ENCODE measurements around the gene ZFP42. TPM values are rescaled to one million over a fixed set of nuclear protein-coding genes. Genes with fewer than 3 reads are reported as not detected.

The ZFP42 gene
- total RNA-seq, 1 donor from 2014 or later: 0.50 TPM

GRCh38 chr4:188031751-188032150, 36.2 kb downstream of the ZFP42 start:
- no peak for TF ChIP-seq CTCF (IDR thresholded peaks at IDR 0.05)
- Mint-ChIP-seq H3K27ac (ENCODE audit: unreplicated experiment) (no peak overlapping the region), H3K4me3 (ENCODE audit: unreplicated experiment) (no peak overlapping the region), H3K36me3 (ENCODE audit: low read depth) (no peaks in the 10 kb centered on the region), H3K27me3 (ENCODE audit: low read depth) (no peaks in the 10 kb centered on the region), H3K9me3 (ENCODE audit: low read depth) (no peaks in the 10 kb centered on the region), H3K4me1 (ENCODE audit: low read depth) (no peaks in the 10 kb centered on the region)
- DNase-seq (ENCODE audit: low spot score): no peak

GRCh38 chr4:188032170-188032569, 36.6 kb downstream of the ZFP42 start:
- TF ChIP-seq CTCF (IDR thresholded peaks at IDR 0.05): no peak
- Mint-ChIP-seq H3K9me3 (ENCODE audit: low read depth) (no peaks in the 10 kb centered on the region), H3K36me3 (ENCODE audit: low read depth) (no peaks in the 10 kb centered on the region), H3K27ac (ENCODE audit: unreplicated experiment) (no peak overlapping the region), H3K4me3 (ENCODE audit: unreplicated experiment) (no peak overlapping the region), H3K4me1 (ENCODE audit: low read depth) (no peaks in the 10 kb centered on the region), H3K27me3 (ENCODE audit: low read depth) (no peaks in the 10 kb centered on the region)
- DNase-seq (ENCODE audit: low spot score): no peak

- no peak for DNase-seq (ENCODE audit: low spot score)
- no peaks in the 10 kb centered on the region for H3K27me3 Mint-ChIP-seq (ENCODE audit: low read depth)
- H3K9me3 Mint-ChIP-seq (ENCODE audit: low read depth): no peaks in the 10 kb centered on the region
- no peak for TF ChIP-seq CTCF (IDR thresholded peaks at IDR 0.05)
- no peaks in the 10 kb centered on the region for H3K4me1 Mint-ChIP-seq (ENCODE audit: low read depth)
- no peaks in the 10 kb centered on the region for H3K36me3 Mint-ChIP-seq (ENCODE audit: low read depth)
- H3K27ac Mint-ChIP-seq (ENCODE audit: unreplicated experiment): no peak overlapping the region
- H3K4me3 Mint-ChIP-seq (ENCODE audit: unreplicated experiment): no peak overlapping the region
Observed at GRCh38 chr4:188032583-188032982, 37.0 kb downstream of the ZFP42 start.

- Mint-ChIP-seq H3K4me3 (ENCODE audit: unreplicated experiment) (no peak overlapping the region), H3K4me1 (ENCODE audit: low read depth) (peaks cover 5% of the 10 kb centered on the region), H3K27me3 (ENCODE audit: low read depth) (no peaks in the 10 kb centered on the region), H3K9me3 (ENCODE audit: low read depth) (no peaks in the 10 kb centered on the region), H3K27ac (ENCODE audit: unreplicated experiment) (no peak overlapping the region), H3K36me3 (ENCODE audit: low read depth) (no peaks in the 10 kb centered on the region)
- no peak for TF ChIP-seq CTCF (IDR thresholded peaks at IDR 0.05)
- DNase-seq (ENCODE audit: low spot score): no peak
Observed at GRCh38 chr4:188037003-188037713, 41.6 kb downstream of the ZFP42 start.

- no peak for DNase-seq (ENCODE audit: low spot score)
- H3K4me3 Mint-ChIP-seq (ENCODE audit: unreplicated experiment): no peak overlapping the region
- H3K36me3 Mint-ChIP-seq (ENCODE audit: low read depth): no peaks in the 10 kb centered on the region
- H3K4me1 Mint-ChIP-seq (ENCODE audit: low read depth): peaks cover 5% of the 10 kb centered on the region
- H3K9me3 Mint-ChIP-seq (ENCODE audit: low read depth): no peaks in the 10 kb centered on the region
- no peak for TF ChIP-seq CTCF (IDR thresholded peaks at IDR 0.05)
- no peak overlapping the region for H3K27ac Mint-ChIP-seq (ENCODE audit: unreplicated experiment)
- no peaks in the 10 kb centered on the region for H3K27me3 Mint-ChIP-seq (ENCODE audit: low read depth)
Observed at GRCh38 chr4:188041721-188042120, 46.1 kb downstream of the ZFP42 start.
